Tibial artery (tissue), 4 donors: ENCODE measurements around the gene UIMC1.

Experiments
- DNase-seq, 2 donors: peaks; one replicate each; pipeline ENCODE4 v3.0.0-alpha.2; 2019
- H3K27ac ChIP-seq, 2 donors: fragments of 200-600 bp; sonication (generic) in 1 of 2; 1 replicate in 1 of 2; 2 replicates in 1 of 2; pipeline ENCODE4 v1.5.1; 2018 to 2019; ENCODE audit warnings: mild to moderate bottlenecking in 1 of 2
- H3K27me3 ChIP-seq, 2 donors: fragments of 200-600 bp; sonication (generic) in 1 of 2; one replicate each; pipeline versions ENCODE4 v1.5.1 to v1.6.0; 2016 to 2019
- H3K36me3 ChIP-seq, 3 donors: fragments of 200-600 bp; sonication (generic) in 2 of 3; one replicate each; pipeline ENCODE4 v1.5.1; 2016 to 2019; ENCODE audit warnings: mild to moderate bottlenecking in 2 of 3
- H3K4me1 ChIP-seq, 4 donors: fragments of 200-600 bp; sonication (generic) in 2 of 4; 1 replicate in 3 of 4; 2 replicates in 1 of 4; pipeline ENCODE4 v1.5.1; 2016 to 2019
- H3K4me3 ChIP-seq, 2 donors: fragments of 200-600 bp; sonication (generic) in 1 of 2; 1 replicate in 1 of 2; 2 replicates in 1 of 2; pipeline ENCODE4 v1.5.1; 2018 to 2019; ENCODE audit warnings: mild to moderate bottlenecking in 2 of 2
- H3K9me3 ChIP-seq, 3 donors: fragments of 200-600 bp; sonication (generic) in 1 of 3; one replicate each; pipeline ENCODE4 v1.5.1; 2016 to 2019
- CTCF ChIP-seq, 2 experiments: fragments of 200-600 bp in 1 of 2; fragments of 450-650 bp in 1 of 2; IDR thresholded peaks; one replicate each; pipeline ENCODE4 v1.5.1; 2017 to 2019; ENCODE audit warnings: antibody characterized with exemption in 2 of 2, mild to moderate bottlenecking in 1 of 2, moderate library complexity in 1 of 2
- intact Hi-C: fragments of 100-400 bp; cut with DNase I; formaldehyde crosslinking; loops from one replicate; pipeline ENCODE4 v1.15.0; 2023; ENCODE audit warnings: low total_unique reads

Gene UIMC1

DNA sequence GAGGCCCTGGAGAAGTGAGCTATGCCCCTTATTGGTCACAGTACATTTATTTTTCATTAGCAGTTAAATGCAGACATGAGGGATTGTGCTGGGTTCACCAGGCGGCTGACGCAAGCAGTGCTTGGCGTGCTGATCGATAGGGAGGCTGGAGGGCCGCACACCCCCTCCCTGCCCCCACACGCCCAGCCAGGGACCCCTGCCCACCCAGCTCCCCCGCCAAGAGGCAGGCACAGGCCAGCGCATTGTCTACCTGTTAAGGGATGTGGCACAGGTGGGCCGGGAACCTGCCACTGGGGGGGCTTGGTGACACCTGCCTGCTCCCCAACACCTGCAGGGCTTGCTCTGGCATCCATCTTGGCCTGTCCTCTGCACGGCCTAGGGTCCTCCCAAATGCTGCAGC is 146.7 kb downstream of the UIMC1 start:
- DNase-seq: no peak
- no peak overlapping the region for H3K4me3 ChIP-seq
- H3K27me3 ChIP-seq: peaks cover 0 to 81% of the 10 kb centered on the region in 2 donors
- no peak for TF ChIP-seq CTCF (IDR thresholded peaks at IDR 0.05)
- H3K27ac ChIP-seq: no peak overlapping the region
- H3K4me1 ChIP-seq: no peaks in the 10 kb centered on the region
- no peaks in the 10 kb centered on the region for H3K9me3 ChIP-seq
- intact Hi-C loops: no loop called here
- no peaks in the 10 kb centered on the region for H3K36me3 ChIP-seq

GRCh38 chr5:176857894-176858273 is 148.7 kb downstream of the UIMC1 start:
- DNase-seq: no peak
- intact Hi-C loops: no loop called here
- Histone ChIP-seq H3K4me1 (no peaks in the 10 kb centered on the region), H3K27me3 (peaks cover 0 to 70% of the 10 kb centered on the region in 2 donors), H3K9me3 (no peaks in the 10 kb centered on the region), H3K4me3 (no peak overlapping the region), H3K27ac (no peak overlapping the region), H3K36me3 (no peaks in the 10 kb centered on the region)
- no peak for TF ChIP-seq CTCF (IDR thresholded peaks at IDR 0.05)

- no peak for DNase-seq
- H3K27me3 ChIP-seq: peaks cover 0 to 68% of the 10 kb centered on the region in 2 donors
- intact Hi-C loops: no loop called here
Measured at GRCh38 chr5:176857216-176857893, 149.2 kb downstream of the UIMC1 start.

GRCh38 chr5:176856746-176857145 is 149.8 kb downstream of the UIMC1 start:
- intact Hi-C loops: no loop called here
- H3K9me3 ChIP-seq: no peaks in the 10 kb centered on the region
- H3K36me3 ChIP-seq: no peaks in the 10 kb centered on the region
- no peak for TF ChIP-seq CTCF (IDR thresholded peaks at IDR 0.05)
- H3K27ac ChIP-seq: no peak overlapping the region
- DNase-seq: no peak
- peaks cover 0 to 62% of the 10 kb centered on the region in 2 donors for H3K27me3 ChIP-seq
- H3K4me3 ChIP-seq: no peak overlapping the region
- H3K4me1 ChIP-seq: no peaks in the 10 kb centered on the region

More at GRCh38 chr5:176857216-176857893, 149.2 kb downstream of the UIMC1 start:
- Histone ChIP-seq H3K9me3 (no peaks in the 10 kb centered on the region), H3K36me3 (no peaks in the 10 kb centered on the region), H3K27ac (no peak overlapping the region), H3K4me3 (no peak overlapping the region), H3K4me1 (no peaks in the 10 kb centered on the region)
- no peak for TF ChIP-seq CTCF (IDR thresholded peaks at IDR 0.05)

DNA sequence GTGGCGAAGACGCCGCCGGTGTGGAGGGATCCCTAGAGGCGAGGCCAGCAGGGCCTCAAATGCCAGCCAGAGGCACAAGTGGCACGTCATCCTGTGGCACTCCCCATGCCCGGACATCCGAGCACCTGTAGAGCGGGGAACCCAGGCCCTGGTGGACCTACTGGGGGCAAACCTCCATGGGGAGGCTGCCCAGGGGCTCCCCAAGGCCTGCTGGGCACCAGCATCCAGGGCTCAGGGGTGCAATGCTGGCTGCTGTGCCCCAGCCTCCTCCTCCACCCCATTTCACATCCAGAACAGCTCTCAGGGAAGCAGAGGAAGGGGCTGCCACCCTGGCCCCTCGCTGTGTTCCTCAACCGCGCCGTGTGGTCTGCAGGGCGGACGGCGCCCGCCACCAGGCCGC is 151.0 kb downstream of the UIMC1 start:
- intact Hi-C loops: no loop called here
- Histone ChIP-seq H3K4me1 (no peaks in the 10 kb centered on the region), H3K36me3 (no peaks in the 10 kb centered on the region), H3K27me3 (peaks cover 0 to 62% of the 10 kb centered on the region in 2 donors), H3K27ac (no peak overlapping the region), H3K9me3 (no peaks in the 10 kb centered on the region), H3K4me3 (no peak overlapping the region)
- TF ChIP-seq CTCF (IDR thresholded peaks at IDR 0.05): no peak
- DNase-seq: no peak
